Smooth muscle cell (in vitro differentiated cells): ENCODE results near the gene PLAAT4. TPM values are rescaled to one million over a fixed set of nuclear protein-coding genes. Genes with fewer than 3 reads are reported as not detected.

ENCODE experiments used
- DNase-seq: peaks from one replicate; lab custom pipeline; 2025; ENCODE audit not compliant: unreplicated experiment; lab: John Stamatoyannopoulos, UW
- H2AFZ ChIP-seq: fragments of 200-600 bp; sonication (generic); 2 replicates; pipeline ENCODE4 v1.6.0; 2016; ENCODE audit warnings: antibody characterized with exemption, low read depth, mild to moderate bottlenecking
- H3F3A ChIP-seq: fragments of 200-600 bp; sonication (generic); 2 replicates; pipeline ENCODE4 v1.6.0; 2017; ENCODE audit warnings: antibody characterized with exemption, low read depth
- H3K27ac ChIP-seq: fragments of 200-600 bp; sonication (generic); 2 replicates; pipeline ENCODE4 v1.5.1; 2016; ENCODE audit warnings: low read depth, mild to moderate bottlenecking
- H3K27me3 ChIP-seq: fragments of 200-600 bp; sonication (generic); 2 replicates; pipeline ENCODE4 v1.6.1; 2016; ENCODE audit warnings: low read depth, mild to moderate bottlenecking
- H3K36me3 ChIP-seq: fragments of 200-600 bp; sonication (generic); 2 replicates; pipeline ENCODE4 v1.5.1; 2016; ENCODE audit warnings: low read depth
- H3K4me1 ChIP-seq: fragments of 200-600 bp; sonication (generic); 2 replicates; pipeline ENCODE4 v1.5.1; 2016; ENCODE audit warnings: low read depth
- H3K4me2 ChIP-seq: fragments of 200-600 bp; sonication (generic); 2 replicates; pipeline ENCODE4 v1.6.0; 2016; ENCODE audit warnings: mild to moderate bottlenecking
- H3K4me3 ChIP-seq: fragments of 200-600 bp; sonication (generic); 2 replicates; pipeline ENCODE4 v1.5.1; 2016; ENCODE audit warnings: mild to moderate bottlenecking
- H3K79me2 ChIP-seq: fragments of 200-600 bp; sonication (generic); 2 replicates; pipeline ENCODE4 v1.6.0; 2016; ENCODE audit warnings: low read depth, mild to moderate bottlenecking
- H3K9ac ChIP-seq: fragments of 200-600 bp; sonication (generic); 2 replicates; pipeline ENCODE4 v1.6.0; 2016; ENCODE audit warnings: low read depth
- H3K9me3 ChIP-seq: fragments of 200-600 bp; sonication (generic); replicated peaks from 2 replicates; pipeline ENCODE4 v1.5.1; 2016; ENCODE audit warnings: low read depth
- H4K20me1 ChIP-seq: fragments of 200-600 bp; sonication (generic); 2 replicates; pipeline ENCODE4 v1.6.0; 2016; ENCODE audit warnings: low read depth
- CTCF ChIP-seq: fragments of 200-600 bp; sonication (generic); IDR thresholded peaks from 2 replicates; pipeline ENCODE4 v1.5.1; 2017; ENCODE audit warnings: borderline replicate concordance, mild to moderate bottlenecking, antibody characterized with exemption; ENCODE audit not compliant: insufficient read depth, poor library complexity, severe bottlenecking
- WGBS: methylation state at CpG from one replicate; pipeline ENCODE4 v1.1.7; 2016; ENCODE audit warnings: low lambda C conversion rate; 5-methylcytosine and 5-hydroxymethylcytosine counted together
- polyA plus RNA-seq: library from polyadenylated mRNA; unstranded; fragments of >200 nt; fragmentation: Nextera tagmentation; extraction: Ambion mirVana; gene quantifications from 2 replicates; pipeline ENCODE4 v1.2.1, GENCODE V29; 2016
- total RNA-seq: library from RNA; depleted of rRNA; stranded (reverse); fragments of >200 nt; gene quantifications from 2 replicates; pipeline ENCODE4 v1.2.3, GENCODE V29; 2014

PLAAT4 gene
- total and polyA plus RNA-seq, 2 experiments from 2014 or later, result not detected

GRCh38 chr11:63492441-63492840 is 44.2 kb upstream of the PLAAT4 start:
- no peak overlapping the region for H3K27ac ChIP-seq
- H3K79me2 ChIP-seq, result no peaks in the 10 kb centered on the region
- no peak overlapping the region for H2AFZ ChIP-seq
- TF ChIP-seq CTCF, result no peak
- H3K9ac ChIP-seq, result no peak overlapping the region
- peaks cover 6% of the 10 kb centered on the region for H3K27me3 ChIP-seq
- H3F3A ChIP-seq, result no peaks in the 10 kb centered on the region
- no peak overlapping the region for H3K4me3 ChIP-seq
- H4K20me1 ChIP-seq, result no peaks in the 10 kb centered on the region
- no peaks in the 10 kb centered on the region for H3K9me3 ChIP-seq
- WGBS, result 100% methylated on average over 1 of the region's 1 CpG
- no peaks in the 10 kb centered on the region for H3K36me3 ChIP-seq
- H3K4me2 ChIP-seq, result no peak overlapping the region
- DNase-seq, result no peak
- H3K4me1 ChIP-seq, result peaks cover 20% of the 10 kb centered on the region

GRCh38 chr11:63493127-63493526 is 43.5 kb upstream of the PLAAT4 start:
- Histone ChIP-seq H3K27me3 (peaks cover 6% of the 10 kb centered on the region), H4K20me1 (no peaks in the 10 kb centered on the region), H3K9ac (no peak overlapping the region), H3K27ac (no peak overlapping the region), H3K9me3 (no peaks in the 10 kb centered on the region), H3K4me1 (peaks cover 20% of the 10 kb centered on the region), H3K36me3 (no peaks in the 10 kb centered on the region), H3K79me2 (no peaks in the 10 kb centered on the region), H3F3A (no peaks in the 10 kb centered on the region), H2AFZ (no peak overlapping the region), H3K4me3 (no peak overlapping the region), H3K4me2 (no peak overlapping the region)
- no peak for TF ChIP-seq CTCF
- DNase-seq, result no peak
- 97% methylated on average over 1 of the region's 1 CpG for WGBS

GRCh38 chr11:63494975-63495374 is 41.6 kb upstream of the PLAAT4 start:
- no peaks in the 10 kb centered on the region for H3K36me3 ChIP-seq
- H3F3A ChIP-seq, result no peaks in the 10 kb centered on the region
- 92% methylated on average over 6 of the region's 6 CpGs for WGBS
- TF ChIP-seq CTCF, result no peak
- H3K4me1 ChIP-seq, result peaks cover 18% of the 10 kb centered on the region
- H3K79me2 ChIP-seq, result no peaks in the 10 kb centered on the region
- H3K4me2 ChIP-seq, result no peak overlapping the region
- H3K4me3 ChIP-seq, result no peak overlapping the region
- no peak overlapping the region for H3K27ac ChIP-seq
- H3K27me3 ChIP-seq, result peaks cover 6% of the 10 kb centered on the region
- no peaks in the 10 kb centered on the region for H4K20me1 ChIP-seq
- DNase-seq, result no peak
- H2AFZ ChIP-seq, result no peak overlapping the region
- no peaks in the 10 kb centered on the region for H3K9me3 ChIP-seq
- no peak overlapping the region for H3K9ac ChIP-seq

GRCh38 chr11:63499874-63500273 is 36.7 kb upstream of the PLAAT4 start:
- Histone ChIP-seq H4K20me1 (no peaks in the 10 kb centered on the region), H3K79me2 (no peaks in the 10 kb centered on the region), H3F3A (no peaks in the 10 kb centered on the region), H3K4me1 (peaks cover 6% of the 10 kb centered on the region), H3K4me2 (no peak overlapping the region), H3K27me3 (no peaks in the 10 kb centered on the region), H3K9ac (no peak overlapping the region), H3K4me3 (no peak overlapping the region), H3K27ac (no peak overlapping the region), H3K36me3 (no peaks in the 10 kb centered on the region), H2AFZ (no peak overlapping the region), H3K9me3 (no peaks in the 10 kb centered on the region)
- WGBS, result 83% methylated on average over 4 of the region's 4 CpGs
- DNase-seq, result no peak
- no peak for TF ChIP-seq CTCF
